SK-N-SH (cell line): ENCODE measurements around the gene PAPOLB. TPM values are rescaled to one million over a fixed set of nuclear protein-coding genes. Genes with fewer than 3 reads are reported as not detected.

ENCODE experiments used
- CTCF ChIA-PET: fragments of 300-600, 350-600 bp; formaldehyde crosslinking; extraction: SDS; loops from one replicate; lab custom pipeline; 2021; lab: Yijun Ruan, JAX
- POLR2A ChIA-PET: fragments of 350-600 bp; sonication (Branson Sonifier 250); formaldehyde crosslinking; extraction: SDS; loops from one replicate; lab custom pipeline; 2020; ENCODE audit warnings: antibody characterized with exemption, inconsistent platforms; lab: Yijun Ruan, JAX
- DNase-seq: peaks from one replicate; pipeline ENCODE4 v3.0.0; 2012
- H2AFZ ChIP-seq: fragments of 200-600 bp; sonication (generic); 2 replicates; pipeline ENCODE4 v1.8.1; 2016; ENCODE audit warnings: antibody characterized with exemption, mild to moderate bottlenecking, low read depth
- H3F3A ChIP-seq: fragments of 200-600 bp; sonication (generic); replicated peaks from 2 replicates; pipeline ENCODE3; 2016; ENCODE audit warnings: antibody characterized with exemption, mild to moderate bottlenecking; ENCODE audit not compliant: insufficient read depth
- H3K27ac ChIP-seq, 2 experiments: fragments of 200-500 bp in 1 of 2; fragments of 200-600 bp in 1 of 2; sonication (Bioruptor generic) in 1 of 2; sonication (generic), shearing (Covaris generic) in 1 of 2; 2 replicates each; pipeline versions ENCODE4 v1.5.1 to v1.6.1; 2014 to 2016; ENCODE audit warnings: low read depth in 2 of 2, inconsistent platforms in 1 of 2, low read length in 1 of 2, mild to moderate bottlenecking in 1 of 2, mixed read lengths in 1 of 2
- H3K27me3 ChIP-seq: fragments of 200-600 bp; sonication (generic), shearing (Covaris generic); 2 replicates; pipeline ENCODE4 v1.6.1; 2016; ENCODE audit warnings: mixed run types; ENCODE audit not compliant: insufficient read depth
- H3K36me3 ChIP-seq, 2 experiments: fragments of 200-500 bp in 1 of 2; fragments of 200-600 bp in 1 of 2; sonication (Bioruptor generic) in 1 of 2; sonication (generic) in 1 of 2; replicated peaks in 1 of 2; 2 replicates each; pipeline versions ENCODE3 to v1.5.1; 2014 to 2016; ENCODE audit warnings: low read length in 1 of 2, mild to moderate bottlenecking in 1 of 2; ENCODE audit not compliant: insufficient read depth in 2 of 2, control insufficient read depth in 1 of 2
- H3K4me1 ChIP-seq, 2 experiments: fragments of 200-500 bp in 1 of 2; fragments of 200-600 bp in 1 of 2; sonication (Bioruptor generic) in 1 of 2; sonication (generic), shearing (Covaris generic) in 1 of 2; 2 replicates each; pipeline versions ENCODE4 v1.5.1 to v1.6.1; 2014 to 2016; ENCODE audit warnings: low read depth in 1 of 2, low read length in 1 of 2, mixed run types in 1 of 2; ENCODE audit not compliant: insufficient read depth in 2 of 2, control insufficient read depth in 1 of 2
- H3K4me2 ChIP-seq: fragments of 200-600 bp; sonication (generic), shearing (Covaris generic); 2 replicates; pipeline ENCODE4 v1.6.1; 2017; ENCODE audit warnings: mixed run types
- H3K4me3 ChIP-seq, 2 experiments: fragments of 200-500 bp in 1 of 2; fragments of 200-600 bp in 1 of 2; sonication (Bioruptor generic) in 1 of 2; sonication (generic), shearing (Covaris generic) in 1 of 2; 2 replicates each; pipeline versions ENCODE4 v1.5.1 to v1.8.1; 2014 to 2016; ENCODE audit warnings: low read depth in 2 of 2, inconsistent platforms in 1 of 2, low read length in 1 of 2, mild to moderate bottlenecking in 1 of 2, mixed read lengths in 1 of 2, moderate library complexity in 1 of 2
- H3K79me2 ChIP-seq: fragments of 200-600 bp; sonication (generic); 2 replicates; pipeline ENCODE4 v1.8.1; 2017; ENCODE audit warnings: mild to moderate bottlenecking; ENCODE audit not compliant: insufficient read depth
- H3K9ac ChIP-seq: fragments of 200-600 bp; sonication (generic); 2 replicates; pipeline ENCODE4 v1.6.1; 2017; ENCODE audit warnings: mixed run types
- H3K9me2 ChIP-seq: fragments of 200-600 bp; sonication (generic); 2 replicates; pipeline ENCODE4 v1.6.1; 2017; ENCODE audit warnings: mixed run types
- H3K9me3 ChIP-seq: fragments of 200-600 bp; sonication (generic); 2 replicates; pipeline ENCODE4 v1.6.1; 2017; ENCODE audit warnings: mixed run types, mild to moderate bottlenecking, moderate library complexity
- H4K20me1 ChIP-seq: fragments of 200-600 bp; sonication (generic); 2 replicates; pipeline ENCODE4 v1.6.1; 2017; ENCODE audit warnings: mild to moderate bottlenecking, mixed run types; ENCODE audit not compliant: insufficient read depth
- CHD2 ChIP-seq: fragments of 150-350 bp; IDR thresholded peaks from 2 replicates; pipeline ENCODE4 v1.6.1; 2018; ENCODE audit warnings: low read length; ENCODE audit not compliant: partially characterized antibody
- EZH2phosphoT487 ChIP-seq: fragments of 200-600 bp; sonication (generic); IDR thresholded peaks from 2 replicates; pipeline ENCODE4 v1.6.1; 2017; ENCODE audit warnings: low read depth, mixed run types, mild to moderate bottlenecking, antibody characterized with exemption, moderate library complexity, borderline replicate concordance
- FOSL2 ChIP-seq: IDR thresholded peaks from 2 replicates; pipeline ENCODE4 v1.4.0; 2012; ENCODE audit warnings: low read depth, mild to moderate bottlenecking, moderate library complexity, borderline replicate concordance
- FOXJ3 ChIP-seq: sonication (generic); formaldehyde crosslinking; IDR thresholded peaks from 2 replicates; pipeline ENCODE4 v1.5.1; 2020; ENCODE audit warnings: mild to moderate bottlenecking, missing genetic modification reagents
- GATA2 ChIP-seq: sonication (generic); formaldehyde crosslinking; IDR thresholded peaks from 2 replicates; pipeline ENCODE4 v1.5.0; 2020; ENCODE audit warnings: mild to moderate bottlenecking, missing genetic modification reagents
- IRF3 ChIP-seq: fragments of 150-350 bp; IDR thresholded peaks from 2 replicates; pipeline ENCODE4 v1.6.1; 2016; ENCODE audit warnings: mild to moderate bottlenecking, low read depth, low read length
- JUND ChIP-seq: IDR thresholded peaks from 2 replicates; pipeline ENCODE4 v1.4.0; 2012
- MAX ChIP-seq: IDR thresholded peaks from 2 replicates; pipeline ENCODE4 v1.4.0; 2012; ENCODE audit warnings: low read depth
- MEF2A ChIP-seq: IDR thresholded peaks from 2 replicates; pipeline ENCODE4 v1.4.0; 2012; ENCODE audit warnings: low read depth, borderline replicate concordance
- NRF1 ChIP-seq: IDR thresholded peaks from 2 replicates; pipeline ENCODE4 v1.6.1; 2012; ENCODE audit warnings: low read depth, mild to moderate bottlenecking, low read length
- PBX3 ChIP-seq: IDR thresholded peaks from 2 replicates; pipeline ENCODE4; 2012
- POLR2AphosphoS5 ChIP-seq: IDR thresholded peaks from 2 replicates; pipeline ENCODE4 v1.6.1; 2012; ENCODE audit warnings: low read depth, low read length
- RAD21 ChIP-seq: IDR thresholded peaks from 2 replicates; pipeline ENCODE4 v1.6.1; 2012; ENCODE audit warnings: mild to moderate bottlenecking, low read length
- RCOR1 ChIP-seq: fragments of 150-350 bp; IDR thresholded peaks from 2 replicates; pipeline ENCODE4 v1.6.1; 2017; ENCODE audit warnings: antibody characterized with exemption, low read length
- RFX5 ChIP-seq: IDR thresholded peaks from 2 replicates; pipeline ENCODE4 v1.6.1; 2012; ENCODE audit warnings: mild to moderate bottlenecking, improper control_type of control experiment, low read length
- TEAD4 ChIP-seq: IDR thresholded peaks from 2 replicates; pipeline ENCODE4 v1.4.0; 2012; ENCODE audit warnings: mild to moderate bottlenecking, borderline replicate concordance; ENCODE audit not compliant: insufficient read depth
- USF2 ChIP-seq: fragments of 150-350 bp; IDR thresholded peaks from 2 replicates; pipeline ENCODE4 v1.6.1; 2017; ENCODE audit warnings: antibody characterized with exemption, low read length, low read depth, borderline replicate concordance
- WGBS: methylation state at CpG from one replicate; pipeline ENCODE4 v1.1.6; 2017; ENCODE audit warnings: low lambda C conversion rate; 5-methylcytosine and 5-hydroxymethylcytosine counted together
- polyA plus RNA-seq, 3 experiments: library from polyadenylated mRNA; depleted of rRNA; stranded (reverse); fragments of >200 nt; gene quantifications; 2 replicates each; pipeline ENCODE4 v1.2.3, GENCODE V29; 2012

The PAPOLB gene
- polyA plus RNA-seq, 1 of the 3 experiments (the other 2 are of a cell fraction): not detected

GRCh38 chr7:4842319-4843064, 19.3 kb downstream of the PAPOLB start:
- POLR2A ChIA-PET: no interaction called here
- no peak overlapping the region for H3K4me3 ChIP-seq
- TF ChIP-seq RFX5 (no peak), NRF1 (no peak), CHD2 (no peak), IRF3 (no peak), GATA2 (CRISPR knock-in tag) (no peak), FOXJ3 (no peak), EZH2phosphoT487 (no peak), MAX (no peak), RAD21 (no peak)
- H3K9me2 ChIP-seq: no peaks in the 10 kb centered on the region
- H3K79me2 ChIP-seq: no peaks in the 10 kb centered on the region
- no peaks in the 10 kb centered on the region for H3K36me3 ChIP-seq
- no peaks in the 10 kb centered on the region for H3K27me3 ChIP-seq
- no peaks in the 10 kb centered on the region for H3F3A ChIP-seq
- H3K9ac ChIP-seq: no peak overlapping the region
- H3K9me3 ChIP-seq: no peaks in the 10 kb centered on the region
- CTCF ChIA-PET: interaction anchor here (0.6 to 22.9 kb wide), 5 partner anchors 11 to 132 kb away, joined by 3 to 645 read pairs (median 5); partner anchors contain the start of gene RADIL
- H2AFZ ChIP-seq: no peak overlapping the region
- no peak overlapping the region for H3K27ac ChIP-seq
- no peaks in the 10 kb centered on the region for H4K20me1 ChIP-seq
- no peak for DNase-seq
- H3K4me1 ChIP-seq: peaks cover 0 to 20% of the 10 kb centered on the region in 2 experiments; a peak in 1 of 4 replicates
- no peak overlapping the region for H3K4me2 ChIP-seq
- WGBS: 78% methylated on average over 18 of the region's 22 CpGs

- Histone ChIP-seq H3K4me1 (peaks cover 0 to 27% of the 10 kb centered on the region in 2 experiments; a peak in 1 of 4 replicates), H3K4me2 (no peak overlapping the region), H3K9me3 (no peaks in the 10 kb centered on the region), H3K27ac (no peak overlapping the region), H3K27me3 (no peaks in the 10 kb centered on the region), H3K79me2 (no peaks in the 10 kb centered on the region), H3K4me3 (no peak overlapping the region), H3K9me2 (no peaks in the 10 kb centered on the region), H3F3A (no peaks in the 10 kb centered on the region), H3K9ac (no peak overlapping the region), H2AFZ (no peak overlapping the region), H3K36me3 (no peaks in the 10 kb centered on the region), H4K20me1 (no peaks in the 10 kb centered on the region)
- TF ChIP-seq NRF1 (no peak), RCOR1 (no peak), USF2 (no peak), POLR2AphosphoS5 (no peak), RFX5 (no peak), JUND (no peak), EZH2phosphoT487 (no peak), MEF2A (no peak), TEAD4 (no peak), PBX3 (no peak), FOSL2 (no peak)
- WGBS: 95% methylated on average over 13 of the region's 13 CpGs
- POLR2A ChIA-PET: no interaction called here
- no peak for DNase-seq
- CTCF ChIA-PET: interaction anchor here (1.0 to 22.9 kb wide), 6 partner anchors 7 to 244 kb away, joined by 3 to 645 read pairs (median 6); partner anchors contain the start of gene RADIL
Observed at GRCh38 chr7:4841836-4842235, 20.0 kb downstream of the PAPOLB start.
